ENCODE data around the gene LGI1.

The LGI1 gene

DNA sequence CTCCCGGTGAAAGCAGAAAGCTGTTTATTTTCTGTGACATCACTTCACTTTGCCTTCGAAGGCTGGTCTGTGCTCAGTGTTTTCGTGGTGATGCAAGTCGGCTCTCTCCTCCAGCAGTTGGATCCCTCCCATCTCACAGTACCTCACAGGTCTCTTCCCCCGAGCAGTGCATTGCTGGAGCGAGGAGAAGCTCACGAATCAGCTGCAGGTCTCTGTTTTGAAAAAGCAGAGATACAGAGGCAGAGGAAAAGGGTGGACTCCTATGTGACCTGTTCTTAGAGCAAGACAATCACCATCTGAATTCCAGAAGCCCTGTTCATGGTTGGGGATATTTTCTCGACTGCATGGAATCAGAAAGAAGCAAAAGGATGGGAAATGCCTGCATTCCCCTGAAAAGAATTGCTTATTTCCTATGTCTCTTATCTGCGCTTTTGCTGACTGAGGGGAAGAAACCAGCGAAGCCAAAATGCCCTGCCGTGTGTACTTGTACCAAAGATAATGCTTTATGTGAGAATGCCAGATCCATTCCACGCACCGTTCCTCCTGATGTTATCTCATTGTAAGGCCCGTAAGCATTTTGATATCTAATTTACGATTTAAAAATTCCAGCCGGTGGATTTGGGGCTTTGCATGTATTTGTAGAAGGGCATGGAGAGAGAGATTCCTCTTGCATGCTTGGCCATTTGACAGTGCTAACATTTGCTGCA lies at the start of gene LGI1:
Gene LGI1 (plus strand): TSS at position 136 of the 707 bp plus-strand sequence. CDS start 209 bp downstream, at position 345.
- no peaks in the 10 kb centered on the region for H3K79me2 ChIP-seq
- H3K4me1 ChIP-seq, result no peaks in the 10 kb centered on the region
- H3K4me2 ChIP-seq (ENCODE audit: low read length), result peak within 1 kb of the TSS; percentile 41
- peak within 1 kb of the TSS; percentile 26 for H2AFZ ChIP-seq
- H3K4me3 ChIP-seq (ENCODE audit: low read depth, low read length), result peak within 1 kb of the TSS; percentile 18
- no peak within 1 kb of the TSS for H3K9ac ChIP-seq
- no peaks in the 10 kb centered on the region for H3K36me3 ChIP-seq (ENCODE audit: control insufficient read depth, insufficient read depth, low read length)
- H3K27ac ChIP-seq, result no peak within 1 kb of the TSS
- TF ChIP-seq, protein P1, sequence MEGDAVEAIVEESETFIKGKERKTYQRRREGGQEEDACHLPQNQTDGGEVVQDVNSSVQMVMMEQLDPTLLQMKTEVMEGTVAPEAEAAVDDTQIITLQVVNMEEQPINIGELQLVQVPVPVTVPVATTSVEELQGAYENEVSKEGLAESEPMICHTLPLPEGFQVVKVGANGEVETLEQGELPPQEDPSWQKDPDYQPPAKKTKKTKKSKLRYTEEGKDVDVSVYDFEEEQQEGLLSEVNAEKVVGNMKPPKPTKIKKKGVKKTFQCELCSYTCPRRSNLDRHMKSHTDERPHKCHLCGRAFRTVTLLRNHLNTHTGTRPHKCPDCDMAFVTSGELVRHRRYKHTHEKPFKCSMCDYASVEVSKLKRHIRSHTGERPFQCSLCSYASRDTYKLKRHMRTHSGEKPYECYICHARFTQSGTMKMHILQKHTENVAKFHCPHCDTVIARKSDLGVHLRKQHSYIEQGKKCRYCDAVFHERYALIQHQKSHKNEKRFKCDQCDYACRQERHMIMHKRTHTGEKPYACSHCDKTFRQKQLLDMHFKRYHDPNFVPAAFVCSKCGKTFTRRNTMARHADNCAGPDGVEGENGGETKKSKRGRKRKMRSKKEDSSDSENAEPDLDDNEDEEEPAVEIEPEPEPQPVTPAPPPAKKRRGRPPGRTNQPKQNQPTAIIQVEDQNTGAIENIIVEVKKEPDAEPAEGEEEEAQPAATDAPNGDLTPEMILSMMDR (IDR thresholded peaks at IDR 0.05), result no peak
- no peaks in the 10 kb centered on the region for H3K27me3 ChIP-seq (ENCODE audit: control insufficient read depth, insufficient read depth, low read length)
- no peaks in the 10 kb centered on the region for H3K9me3 ChIP-seq (ENCODE audit: control insufficient read depth, low read length)

DNA sequence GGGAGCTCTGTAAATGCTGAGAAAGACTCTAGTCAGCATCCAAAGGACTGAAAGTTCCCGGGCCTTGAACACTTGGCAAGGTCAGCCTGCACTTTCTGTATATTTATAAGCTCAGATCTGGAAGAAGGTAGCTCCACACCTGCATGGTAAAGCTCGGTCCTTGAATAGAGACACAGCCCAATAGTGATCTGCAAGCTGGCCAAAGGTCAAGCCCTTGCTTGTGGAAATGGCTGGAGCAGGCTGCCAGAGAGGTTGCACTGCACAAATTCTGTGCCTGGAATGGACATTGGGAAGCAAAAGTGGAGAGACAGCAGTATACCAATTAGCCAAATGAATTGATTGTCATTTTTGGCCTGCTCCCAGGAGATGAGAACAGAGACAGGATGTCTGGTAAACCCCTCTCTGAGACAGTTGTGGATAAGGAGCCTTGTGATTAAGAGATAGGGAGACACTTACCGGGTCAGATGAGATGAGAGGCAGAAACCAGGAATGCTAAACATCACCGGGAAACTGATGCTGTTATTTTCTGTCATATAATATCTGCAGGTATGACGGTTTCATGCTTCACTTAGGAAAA lies 47.3 kb upstream of the LGI1 start:
- no peaks in the 10 kb centered on the region for H3K79me2 ChIP-seq
- TF ChIP-seq, protein P1 (IDR thresholded peaks at IDR 0.05), result no peak
- H3K9ac ChIP-seq, result no peak overlapping the region
- no peaks in the 10 kb centered on the region for H3K9me3 ChIP-seq (ENCODE audit: control insufficient read depth, low read length)
- no peaks in the 10 kb centered on the region for H3K27me3 ChIP-seq (ENCODE audit: control insufficient read depth, insufficient read depth, low read length)
- peaks cover 12% of the 10 kb centered on the region for H3K4me1 ChIP-seq
- H3K4me3 ChIP-seq (ENCODE audit: low read depth, low read length), result no peak overlapping the region
- H3K27ac ChIP-seq, result peak overlapping the region; percentile 34
- no peak overlapping the region for H3K4me2 ChIP-seq (ENCODE audit: low read length)
- H3K36me3 ChIP-seq (ENCODE audit: control insufficient read depth, insufficient read depth, low read length), result no peaks in the 10 kb centered on the region
- H2AFZ ChIP-seq, result peak overlapping the region; percentile 84

- Histone ChIP-seq H3K4me2 (ENCODE audit: low read length) (no peak overlapping the region), H3K27me3 (ENCODE audit: control insufficient read depth, insufficient read depth, low read length) (no peaks in the 10 kb centered on the region), H3K36me3 (ENCODE audit: control insufficient read depth, insufficient read depth, low read length) (no peaks in the 10 kb centered on the region), H2AFZ (no peak overlapping the region), H3K4me3 (ENCODE audit: low read depth, low read length) (no peak overlapping the region), H3K27ac (no peak overlapping the region), H3K79me2 (no peaks in the 10 kb centered on the region), H3K9ac (no peak overlapping the region), H3K4me1 (peaks cover 12% of the 10 kb centered on the region), H3K9me3 (ENCODE audit: control insufficient read depth, low read length) (no peaks in the 10 kb centered on the region)
- TF ChIP-seq, protein P1 (IDR thresholded peaks at IDR 0.05), result no peak
Observed at GRCh38 chr10:93711891-93712290, 45.8 kb upstream of the LGI1 start.

DNA sequence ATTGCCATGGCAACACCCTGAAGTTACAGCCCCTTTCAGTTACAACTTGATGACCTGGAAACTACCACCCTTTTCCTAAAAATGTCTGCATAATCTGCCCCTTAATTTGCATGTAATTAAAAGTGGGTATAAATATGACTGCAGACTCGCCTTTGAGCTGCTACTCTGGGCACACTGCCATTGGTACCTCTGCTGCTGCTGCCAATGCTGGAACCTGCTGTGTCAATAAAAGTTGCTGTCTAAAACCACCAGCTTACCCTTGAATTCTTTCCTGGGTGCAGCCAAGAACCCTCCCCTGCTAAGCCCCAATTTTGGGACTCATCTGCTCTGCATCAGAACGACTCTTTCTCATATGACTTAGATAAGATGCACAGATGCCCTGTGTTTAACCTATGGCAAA lies 45.1 kb upstream of the LGI1 start:
- TF ChIP-seq, protein P1 (IDR thresholded peaks at IDR 0.05), result no peak
- Histone ChIP-seq H2AFZ (no peak overlapping the region), H3K36me3 (ENCODE audit: control insufficient read depth, insufficient read depth, low read length) (no peaks in the 10 kb centered on the region), H3K4me3 (ENCODE audit: low read depth, low read length) (no peak overlapping the region), H3K4me1 (peaks cover 12% of the 10 kb centered on the region), H3K4me2 (ENCODE audit: low read length) (no peak overlapping the region), H3K9ac (no peak overlapping the region), H3K27me3 (ENCODE audit: control insufficient read depth, insufficient read depth, low read length) (no peaks in the 10 kb centered on the region), H3K79me2 (no peaks in the 10 kb centered on the region), H3K9me3 (ENCODE audit: control insufficient read depth, low read length) (no peaks in the 10 kb centered on the region), H3K27ac (no peak overlapping the region)

All from parathyroid adenoma (tissue), 2 donors.